Tibial nerve (tissue), 4 donors: ENCODE measurements around the gene PNPLA7. TPM values are rescaled to one million over a fixed set of nuclear protein-coding genes. Genes with fewer than 3 reads are reported as not detected.

ENCODE experiments used
- DNase-seq, 2 donors: peaks; one replicate each; pipeline ENCODE4 v3.0.0-alpha.2; 2019; ENCODE audit warnings: low spot score in 2 of 2
- H3K27ac ChIP-seq, 4 donors: fragments of 200-600 bp; sonication (generic) in 3 of 4; one replicate each; pipeline ENCODE4 v1.5.1; 2017 to 2019; ENCODE audit warnings: mild to moderate bottlenecking in 1 of 4
- H3K27me3 ChIP-seq, 2 donors: fragments of 200-600 bp; sonication (generic) in 1 of 2; one replicate each; pipeline versions ENCODE4 v1.5.1 to v1.6.0; 2017 to 2019
- H3K36me3 ChIP-seq, 3 donors: fragments of 200-600 bp; sonication (generic); one replicate each; pipeline ENCODE4 v1.5.1; 2018 to 2019
- H3K4me1 ChIP-seq, 4 donors: fragments of 200-600 bp; sonication (generic) in 3 of 4; one replicate each; pipeline ENCODE4 v1.5.1; 2017 to 2019
- H3K4me3 ChIP-seq, 4 donors: fragments of 200-600 bp; sonication (generic) in 3 of 4; one replicate each; pipeline ENCODE4 v1.5.1; 2017 to 2019; ENCODE audit warnings: mild to moderate bottlenecking in 1 of 4, moderate library complexity in 1 of 4
- H3K9me3 ChIP-seq, 4 donors: fragments of 200-600 bp; sonication (generic) in 3 of 4; one replicate each; pipeline ENCODE4 v1.5.1; 2017 to 2019
- EP300 ChIP-seq, 2 donors: sonication (generic); formaldehyde crosslinking; IDR thresholded peaks; one replicate each; pipeline ENCODE4 v1.6.1; 2017; ENCODE audit warnings: antibody characterized with exemption in 2 of 2, mild to moderate bottlenecking in 1 of 2
- POLR2A ChIP-seq, 2 donors: fragments of 450-650 bp; IDR thresholded peaks; one replicate each; pipeline ENCODE4 v1.6.1; 2017; ENCODE audit warnings: antibody characterized with exemption in 2 of 2, mild to moderate bottlenecking in 2 of 2, moderate library complexity in 2 of 2
- WGBS, 2 donors: methylation state at CpG; one replicate each; pipeline ENCODE4 v1.1.5; 2018; 5-methylcytosine and 5-hydroxymethylcytosine counted together
- total RNA-seq, 4 donors: library from RNA; depleted of rRNA; stranded (reverse); fragments of >200 nt; gene quantifications; one replicate each; pipeline ENCODE4 v1.1.0, GENCODE V29; 2016
- TF ChIP-seq, protein P1 (sequence below), 5 experiments: fragments of 200-600 bp in 3 of 5; fragments of 450-650 bp in 2 of 5; sonication (generic) in 3 of 5; IDR thresholded peaks; one replicate each; pipeline ENCODE4 v1.5.1; 2016 to 2019; ENCODE audit warnings: antibody characterized with exemption in 5 of 5, mild to moderate bottlenecking in 3 of 5, moderate library complexity in 2 of 5

Gene PNPLA7
- total RNA-seq, 4 donors from 2014 or later: 12.0 to 25.2 (median 18.7) TPM

DNA sequence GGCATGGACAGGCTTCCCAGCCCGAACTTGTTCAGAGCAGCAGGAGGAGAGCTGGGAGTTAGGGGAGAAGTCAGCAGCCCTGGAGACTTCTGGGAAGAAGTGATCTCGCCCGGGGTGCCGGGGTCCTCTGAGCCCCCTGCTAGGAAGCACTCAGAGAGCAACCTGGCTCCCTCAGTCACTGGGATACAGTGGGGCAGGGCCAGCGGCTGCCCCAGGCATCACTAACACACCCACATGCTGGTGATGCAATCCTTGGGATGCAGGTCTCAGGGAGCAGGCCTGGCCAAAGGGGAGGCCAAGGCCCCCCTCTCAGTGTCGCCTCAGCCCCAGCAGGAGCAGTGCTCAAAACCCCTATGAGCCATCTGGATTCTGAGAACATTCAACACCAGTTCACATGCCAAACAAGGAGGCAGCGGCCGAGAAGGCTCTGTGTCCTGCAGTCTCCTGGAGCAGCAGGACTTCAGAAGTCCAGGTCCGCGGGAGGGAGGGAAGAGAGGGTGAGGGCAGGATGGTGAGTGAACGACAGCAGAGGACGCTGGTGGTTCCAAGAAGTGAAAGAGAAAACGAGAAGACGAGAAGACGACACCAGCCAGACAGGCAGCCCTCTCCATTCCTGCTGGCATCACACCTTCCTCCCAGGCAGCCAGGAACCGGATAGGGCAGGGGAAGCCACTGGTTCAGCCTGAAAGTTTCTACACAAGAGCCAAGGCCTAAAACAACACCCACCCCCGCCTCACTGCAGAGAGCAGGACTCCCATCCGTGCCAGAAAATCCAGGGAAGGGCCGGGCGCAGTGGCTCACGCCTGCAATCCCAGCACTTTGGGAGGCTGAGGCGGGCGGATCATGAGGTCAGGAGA, 2.3 kb downstream of the PNPLA7 start:
- H3K4me3 ChIP-seq: no peak overlapping the region
- TF ChIP-seq EP300 (IDR thresholded peaks at IDR 0.05) (no peak), POLR2A (IDR thresholded peaks at IDR 0.05) (no peak)
- TF ChIP-seq, protein P1, sequence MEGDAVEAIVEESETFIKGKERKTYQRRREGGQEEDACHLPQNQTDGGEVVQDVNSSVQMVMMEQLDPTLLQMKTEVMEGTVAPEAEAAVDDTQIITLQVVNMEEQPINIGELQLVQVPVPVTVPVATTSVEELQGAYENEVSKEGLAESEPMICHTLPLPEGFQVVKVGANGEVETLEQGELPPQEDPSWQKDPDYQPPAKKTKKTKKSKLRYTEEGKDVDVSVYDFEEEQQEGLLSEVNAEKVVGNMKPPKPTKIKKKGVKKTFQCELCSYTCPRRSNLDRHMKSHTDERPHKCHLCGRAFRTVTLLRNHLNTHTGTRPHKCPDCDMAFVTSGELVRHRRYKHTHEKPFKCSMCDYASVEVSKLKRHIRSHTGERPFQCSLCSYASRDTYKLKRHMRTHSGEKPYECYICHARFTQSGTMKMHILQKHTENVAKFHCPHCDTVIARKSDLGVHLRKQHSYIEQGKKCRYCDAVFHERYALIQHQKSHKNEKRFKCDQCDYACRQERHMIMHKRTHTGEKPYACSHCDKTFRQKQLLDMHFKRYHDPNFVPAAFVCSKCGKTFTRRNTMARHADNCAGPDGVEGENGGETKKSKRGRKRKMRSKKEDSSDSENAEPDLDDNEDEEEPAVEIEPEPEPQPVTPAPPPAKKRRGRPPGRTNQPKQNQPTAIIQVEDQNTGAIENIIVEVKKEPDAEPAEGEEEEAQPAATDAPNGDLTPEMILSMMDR (IDR thresholded peaks at IDR 0.05): no peak
- H3K36me3 ChIP-seq: peaks cover 0 to 19% (median 0%) of the 10 kb centered on the region in 3 donors
- 85 to 88% methylated on average over 23 of the region's 23 CpGs for WGBS, 2 donors
- peaks cover 0 to 56% (median 15%) of the 10 kb centered on the region in 4 donors for H3K4me1 ChIP-seq
- H3K27me3 ChIP-seq: no peaks in the 10 kb centered on the region
- no peak for DNase-seq
- H3K9me3 ChIP-seq: no peaks in the 10 kb centered on the region
- H3K27ac ChIP-seq: peak overlapping the region in 2 of 4 donors; percentile 55 to 98

- H3K36me3 ChIP-seq: peaks cover 0 to 45% (median 0%) of the 10 kb centered on the region in 3 donors
- TF ChIP-seq, protein P1 (IDR thresholded peaks at IDR 0.05): no peak
- TF ChIP-seq POLR2A (IDR thresholded peaks at IDR 0.05): no peak
- no peak for TF ChIP-seq EP300 (IDR thresholded peaks at IDR 0.05)
- H3K27me3 ChIP-seq: no peaks in the 10 kb centered on the region
- 75 to 76% methylated on average over 5 to 10 of the region's 10 CpGs for WGBS, 2 donors
- H3K27ac ChIP-seq: peak overlapping the region in 3 of 4 donors; percentile 64 to 85 (median 73)
- H3K4me3 ChIP-seq: no peak overlapping the region
- no peak for DNase-seq
- H3K4me1 ChIP-seq: peaks cover 0 to 44% (median 12%) of the 10 kb centered on the region in 4 donors
- H3K9me3 ChIP-seq: no peaks in the 10 kb centered on the region
Observed at GRCh38 chr9:137545123-137545522, 5.1 kb downstream of the PNPLA7 start.

- TF ChIP-seq EP300 (IDR thresholded peaks at IDR 0.05): peak in 1 of 2 donors; percentile 33
- TF ChIP-seq, protein P1 (IDR thresholded peaks at IDR 0.05): no peak
- Histone ChIP-seq H3K4me3 (no peak overlapping the region), H3K27me3 (no peaks in the 10 kb centered on the region), H3K4me1 (peaks cover 0 to 36% (median 5%) of the 10 kb centered on the region in 4 donors), H3K27ac (peak overlapping the region in 3 of 4 donors; percentile 64 to 85 (median 73)), H3K36me3 (peaks cover 0 to 53% (median 0%) of the 10 kb centered on the region in 3 donors), H3K9me3 (no peaks in the 10 kb centered on the region)
- DNase-seq: no peak
- 50 to 57% methylated on average over 12 of the region's 12 CpGs for WGBS, 2 donors
Observed at GRCh38 chr9:137544176-137544760, 5.9 kb downstream of the PNPLA7 start.

GRCh38 chr9:137543237-137543963, 6.8 kb downstream of the PNPLA7 start:
- peak overlapping the region in 3 of 4 donors; percentile 64 to 85 (median 73) for H3K27ac ChIP-seq
- 93 to 94% methylated on average over 25 of the region's 25 CpGs for WGBS, 2 donors

DNA sequence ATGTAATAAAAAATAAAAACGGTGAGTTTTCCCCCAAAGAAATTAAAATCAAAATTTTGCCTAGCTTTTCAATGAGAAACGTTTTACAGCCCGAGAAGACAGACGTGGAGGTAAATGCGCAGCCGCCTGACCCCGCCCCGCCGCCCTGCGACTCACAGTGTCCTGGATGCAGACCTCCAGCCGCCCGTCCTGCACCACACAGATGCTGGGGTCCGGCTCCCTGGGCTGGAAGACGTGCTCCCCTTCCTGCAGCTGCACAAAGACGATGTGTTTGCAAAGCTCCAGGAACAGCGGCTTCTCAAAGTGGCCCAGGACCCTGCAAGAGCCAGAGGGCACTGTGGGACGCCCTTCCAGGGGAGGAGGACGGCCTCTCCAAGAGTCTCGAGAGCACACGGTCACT, 7.7 kb downstream of the PNPLA7 start:
- peaks cover 0 to 69% (median 0%) of the 10 kb centered on the region in 3 donors for H3K36me3 ChIP-seq

More at GRCh38 chr9:137543237-137543963, 6.8 kb downstream of the PNPLA7 start:
- H3K4me1 ChIP-seq: peaks cover 0 to 27% (median 0%) of the 10 kb centered on the region in 4 donors
- H3K36me3 ChIP-seq: peaks cover 0 to 62% (median 0%) of the 10 kb centered on the region in 3 donors
- TF ChIP-seq EP300 (IDR thresholded peaks at IDR 0.05) (no peak), POLR2A (IDR thresholded peaks at IDR 0.05) (no peak)
- DNase-seq: no peak
- no peaks in the 10 kb centered on the region for H3K9me3 ChIP-seq
- no peak overlapping the region for H3K4me3 ChIP-seq
- no peaks in the 10 kb centered on the region for H3K27me3 ChIP-seq

More for the DNA sequence above, 7.7 kb downstream of the PNPLA7 start:
- no peak for TF ChIP-seq POLR2A (IDR thresholded peaks at IDR 0.05)
- TF ChIP-seq EP300 (IDR thresholded peaks at IDR 0.05): no peak
- TF ChIP-seq, protein P1 (IDR thresholded peaks at IDR 0.05): no peak
- Histone ChIP-seq H3K4me1 (peaks cover 0 to 23% (median 0%) of the 10 kb centered on the region in 4 donors), H3K27me3 (no peaks in the 10 kb centered on the region), H3K27ac (no peak overlapping the region), H3K4me3 (no peak overlapping the region), H3K9me3 (no peaks in the 10 kb centered on the region)
- WGBS, 2 donors: 77 to 78% methylated on average over 17 to 20 of the region's 20 CpGs
- DNase-seq: no peak
